ENCODE data around the gene CA9. TPM values are rescaled to one million over a fixed set of nuclear protein-coding genes. Genes with fewer than 3 reads are reported as not detected.
A peak's percentile ranks its signal among the peaks of the same experiment; 100 is the strongest.

Gene CA9
- total RNA-seq, 1 experiment from 2014 or later, result not detected

DNA sequence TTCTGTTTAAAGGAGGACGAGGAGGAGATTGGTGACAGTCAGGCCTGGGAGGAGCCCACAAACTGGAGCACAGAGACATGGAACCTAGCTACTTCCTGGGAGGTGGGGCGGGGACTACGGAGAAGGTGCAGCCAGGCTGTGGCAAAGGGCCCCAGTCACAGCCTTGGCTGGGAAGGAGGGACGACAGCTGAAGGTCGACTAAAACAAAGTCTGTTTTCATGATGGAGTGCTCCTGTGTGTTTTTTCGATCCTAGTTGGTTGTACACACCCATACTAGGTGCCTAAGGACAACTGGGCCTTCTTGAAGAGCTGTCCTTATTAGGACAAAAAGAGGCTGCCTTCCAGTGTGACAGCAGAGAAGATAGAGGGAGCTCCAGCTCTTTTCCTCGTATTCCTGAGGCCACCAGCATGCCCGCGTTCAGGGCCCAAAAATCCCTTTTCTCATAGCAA, 12.7 kb upstream of the CA9 start:
- H3K27me3 ChIP-seq (replicated peaks; ENCODE audit: control insufficient read depth, insufficient read depth, low read length), result no peaks in the 10 kb centered on the region
- DNase-seq, result no peak
- no peak overlapping the region for H3K27ac Mint-ChIP-seq (ENCODE audit: unreplicated experiment)
- no peaks in the 10 kb centered on the region for H3K9me3 Mint-ChIP-seq (ENCODE audit: unreplicated experiment)
- peaks cover 18% of the 10 kb centered on the region for H3K4me1 Mint-ChIP-seq (ENCODE audit: low read depth, unreplicated experiment)
- no peaks in the 10 kb centered on the region for H3K36me3 ChIP-seq (ENCODE audit: control insufficient read depth, insufficient read depth, low read length)
- no peak overlapping the region for H3K4me3 Mint-ChIP-seq (ENCODE audit: unreplicated experiment)
- no peak overlapping the region for H3K4me3 ChIP-seq (ENCODE audit: low read depth, low read length)
- peaks cover 14% of the 10 kb centered on the region for H3K4me1 ChIP-seq
- TF ChIP-seq, protein P1, sequence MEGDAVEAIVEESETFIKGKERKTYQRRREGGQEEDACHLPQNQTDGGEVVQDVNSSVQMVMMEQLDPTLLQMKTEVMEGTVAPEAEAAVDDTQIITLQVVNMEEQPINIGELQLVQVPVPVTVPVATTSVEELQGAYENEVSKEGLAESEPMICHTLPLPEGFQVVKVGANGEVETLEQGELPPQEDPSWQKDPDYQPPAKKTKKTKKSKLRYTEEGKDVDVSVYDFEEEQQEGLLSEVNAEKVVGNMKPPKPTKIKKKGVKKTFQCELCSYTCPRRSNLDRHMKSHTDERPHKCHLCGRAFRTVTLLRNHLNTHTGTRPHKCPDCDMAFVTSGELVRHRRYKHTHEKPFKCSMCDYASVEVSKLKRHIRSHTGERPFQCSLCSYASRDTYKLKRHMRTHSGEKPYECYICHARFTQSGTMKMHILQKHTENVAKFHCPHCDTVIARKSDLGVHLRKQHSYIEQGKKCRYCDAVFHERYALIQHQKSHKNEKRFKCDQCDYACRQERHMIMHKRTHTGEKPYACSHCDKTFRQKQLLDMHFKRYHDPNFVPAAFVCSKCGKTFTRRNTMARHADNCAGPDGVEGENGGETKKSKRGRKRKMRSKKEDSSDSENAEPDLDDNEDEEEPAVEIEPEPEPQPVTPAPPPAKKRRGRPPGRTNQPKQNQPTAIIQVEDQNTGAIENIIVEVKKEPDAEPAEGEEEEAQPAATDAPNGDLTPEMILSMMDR (IDR thresholded peaks at IDR 0.05; ENCODE audit: insufficient read depth in 1 of 2, low read depth in 1 of 2, low read length in 1 of 2, severe bottlenecking in 1 of 2, unreplicated experiment in 1 of 2), result peak; percentile 15 to 48
- BruUV-seq (replicated peaks), result no TSS peak
- intact Hi-C loops (cut with micrococcal nuclease; ENCODE audit: unreplicated experiment), result loop anchor here (1.0 kb wide), 1 partner anchor 67 kb away; no protein-coding TSS in a partner anchor
- peaks cover 60% of the 10 kb centered on the region for H3K36me3 Mint-ChIP-seq (ENCODE audit: insufficient read depth, unreplicated experiment)
- CTCF ChIA-PET, result interaction anchor here (0.6 to 2.3 kb wide), 16 partner anchors 8 to 153 kb away, joined by 3 to 22 read pairs (median 5); partner anchors contain the start of genes CREB3, GBA2, HINT2 and RGP1
- POLR2A ChIA-PET, result interaction anchor here (0.6 to 1.8 kb wide), 7 partner anchors 9 to 71 kb away, joined by 3 to 7 read pairs (median 4); partner anchors contain the start of genes CREB3 and TLN1
- H3K9me3 ChIP-seq, result no peaks in the 10 kb centered on the region
- H3K27me3 Mint-ChIP-seq (ENCODE audit: insufficient read depth, unreplicated experiment), result peaks cover 3% of the 10 kb centered on the region

DNA sequence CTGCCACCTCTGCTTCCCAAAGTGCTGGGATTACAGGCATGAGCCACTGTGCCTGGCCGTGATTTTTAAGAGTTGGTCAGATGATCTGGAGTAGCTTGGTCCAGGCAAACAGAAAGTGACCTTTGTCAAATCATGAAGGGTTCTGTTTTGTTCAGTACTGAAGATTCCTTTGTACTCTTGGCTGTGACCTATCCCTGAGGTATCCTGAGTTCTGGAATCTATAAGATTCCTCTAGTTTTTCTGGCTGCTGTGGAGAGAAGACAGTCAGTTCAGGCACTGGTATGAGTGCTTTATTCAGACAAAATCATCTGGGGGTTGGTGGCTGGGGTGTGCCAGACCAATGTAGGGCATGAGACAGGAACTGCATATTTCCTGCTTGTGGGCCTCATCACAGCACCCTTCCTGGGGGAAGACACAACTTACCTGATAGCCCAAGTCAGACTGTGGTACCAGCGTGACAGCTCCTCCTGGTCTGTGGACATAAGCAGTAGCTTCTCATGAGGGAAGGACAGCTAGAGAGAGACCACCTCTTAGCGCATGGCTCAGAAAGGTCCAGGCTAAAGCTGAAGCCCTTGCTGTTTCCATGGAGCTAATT, 11.9 kb upstream of the CA9 start:
- Mint-ChIP-seq H3K27me3 (ENCODE audit: insufficient read depth, unreplicated experiment) (peaks cover 3% of the 10 kb centered on the region), H3K4me3 (ENCODE audit: unreplicated experiment) (no peak overlapping the region), H3K9me3 (ENCODE audit: unreplicated experiment) (no peaks in the 10 kb centered on the region), H3K36me3 (ENCODE audit: insufficient read depth, unreplicated experiment) (peaks cover 60% of the 10 kb centered on the region), H3K27ac (ENCODE audit: unreplicated experiment) (no peak overlapping the region), H3K4me1 (ENCODE audit: low read depth, unreplicated experiment) (peaks cover 18% of the 10 kb centered on the region)
- no TSS peak for BruUV-seq (replicated peaks)
- DNase-seq, result no peak
- TF ChIP-seq, protein P1 (IDR thresholded peaks at IDR 0.05; ENCODE audit: insufficient read depth in 1 of 2, low read depth in 1 of 2, low read length in 1 of 2, severe bottlenecking in 1 of 2, unreplicated experiment in 1 of 2), result no peak
- ChIA-PET POLR2A (interaction anchor here (0.9 to 1.8 kb wide), 6 partner anchors 8 to 70 kb away, joined by 3 to 7 read pairs (median 5); partner anchors contain the start of genes CREB3 and TLN1), CTCF (interaction anchor here (1.0 to 2.3 kb wide), 12 partner anchors 8 to 152 kb away, joined by 3 to 22 read pairs (median 6); partner anchors contain the start of genes CREB3, GBA2, HINT2 and RGP1)
- H3K36me3 ChIP-seq (ENCODE audit: control insufficient read depth, insufficient read depth, low read length), result no peaks in the 10 kb centered on the region
- H3K4me3 ChIP-seq (ENCODE audit: low read depth, low read length), result no peak overlapping the region
- no peaks in the 10 kb centered on the region for H3K27me3 ChIP-seq (replicated peaks; ENCODE audit: control insufficient read depth, insufficient read depth, low read length)
- intact Hi-C loops (cut with micrococcal nuclease; ENCODE audit: unreplicated experiment), result loop anchor here (1.0 kb wide), 1 partner anchor 66 kb away; no protein-coding TSS in a partner anchor
- no peaks in the 10 kb centered on the region for H3K9me3 ChIP-seq
- peaks cover 14% of the 10 kb centered on the region for H3K4me1 ChIP-seq

DNA sequence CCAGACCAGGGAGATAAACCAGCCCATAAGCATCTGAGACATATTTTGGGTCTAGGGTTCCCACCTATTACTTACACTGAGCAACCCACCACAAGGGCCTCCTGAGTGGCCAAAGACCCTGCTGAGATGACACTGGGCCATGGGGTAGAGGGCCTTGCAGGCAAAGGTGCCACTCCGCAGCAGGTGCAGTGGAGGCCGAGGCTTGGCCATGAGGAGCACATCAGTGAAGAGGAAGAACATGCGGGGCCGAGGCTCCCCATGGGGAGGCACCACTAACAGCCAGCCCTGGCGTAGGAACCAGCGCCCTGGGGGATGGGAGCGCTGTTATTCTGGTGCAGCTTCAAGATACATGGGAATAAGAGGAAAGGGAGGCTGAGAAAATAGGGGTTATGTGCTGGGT, 11.3 kb upstream of the CA9 start:
- no TSS peak for BruUV-seq (replicated peaks)
- CTCF ChIA-PET, result interaction anchor here (2.3 kb wide), 1 partner anchor 29 kb away, joined by 19 read pairs; the partner anchor contains the start of gene TPM2

More for the DNA sequence above, 11.3 kb upstream of the CA9 start:
- H3K27ac Mint-ChIP-seq (ENCODE audit: unreplicated experiment), result no peak overlapping the region
- TF ChIP-seq, protein P1 (IDR thresholded peaks at IDR 0.05; ENCODE audit: insufficient read depth in 1 of 2, low read depth in 1 of 2, low read length in 1 of 2, severe bottlenecking in 1 of 2, unreplicated experiment in 1 of 2), result no peak
- peaks cover 56% of the 10 kb centered on the region for H3K36me3 Mint-ChIP-seq (ENCODE audit: insufficient read depth, unreplicated experiment)
- H3K4me3 Mint-ChIP-seq (ENCODE audit: unreplicated experiment), result peak overlapping the region; percentile 83
- POLR2A ChIA-PET, result no interaction called here
- peaks cover 3% of the 10 kb centered on the region for H3K27me3 Mint-ChIP-seq (ENCODE audit: insufficient read depth, unreplicated experiment)
- Histone ChIP-seq H3K4me3 (ENCODE audit: low read depth, low read length) (no peak overlapping the region), H3K36me3 (ENCODE audit: control insufficient read depth, insufficient read depth, low read length) (no peaks in the 10 kb centered on the region), H3K4me1 (peaks cover 9% of the 10 kb centered on the region), H3K9me3 (no peaks in the 10 kb centered on the region), H3K27me3 (replicated peaks; ENCODE audit: control insufficient read depth, insufficient read depth, low read length) (no peaks in the 10 kb centered on the region)
- no peak for DNase-seq
- intact Hi-C loops (cut with micrococcal nuclease; ENCODE audit: unreplicated experiment), result no loop called here
- H3K9me3 Mint-ChIP-seq (ENCODE audit: unreplicated experiment), result peaks cover 4% of the 10 kb centered on the region
- peaks cover 18% of the 10 kb centered on the region for H3K4me1 Mint-ChIP-seq (ENCODE audit: low read depth, unreplicated experiment)
